ENCODE results near the gene GALNT2. TPM values are rescaled to one million over a fixed set of nuclear protein-coding genes. Genes with fewer than 3 reads are reported as not detected.

The GALNT2 gene
- polyA plus RNA-seq, 2 of the 4 experiments (the other 2 are of a cell fraction) = 66.9 to 114 TPM

- CTCF ChIA-PET = no interaction called here
- POLR2A ChIA-PET = no interaction called here
- WGBS (ENCODE audit: missing lambda C conversion rate) = 80% methylated on average over 10 of the region's 10 CpGs
- Histone ChIP-seq H3K27ac (no peak overlapping the region), H3K9me3 (no peaks in the 10 kb centered on the region), H3K4me2 (no peak overlapping the region), H3K4me1 (no peaks in the 10 kb centered on the region), H3K4me3 (no peak overlapping the region)
- FAIRE-seq = no peak
- TF ChIP-seq SREBF2 (IDR thresholded peaks at IDR 0.05) = no peak
- ATAC-seq = no peak
- no peak for DNase-seq (ENCODE audit: low read depth in 1 of 2, low spot score in 1 of 2)
These were observed 219.8 kb downstream of the GALNT2 start for GRCh38 chr1:230286890-230287269.

GRCh38 chr1:230287674-230288315 is 220.8 kb downstream of the GALNT2 start:
- Histone ChIP-seq H3K27ac (no peak overlapping the region), H3K9me3 (no peaks in the 10 kb centered on the region), H3K4me3 (no peak overlapping the region), H3K4me2 (no peak overlapping the region), H3K4me1 (no peaks in the 10 kb centered on the region)
- ChIA-PET POLR2A (no interaction called here), CTCF (interaction anchor here (0.8 to 1.8 kb wide), 3 partner anchors 15 to 42 kb away, joined by 3 to 5 read pairs (median 3); no protein-coding TSS in a partner anchor)
- DNase-seq (ENCODE audit: low read depth in 1 of 2, low spot score in 1 of 2) = no peak
- ATAC-seq = peak in 1 of 2 experiments; percentile 38; a peak in 3 of 6 replicates
- FAIRE-seq = no peak
- TF ChIP-seq HOXA7 (CRISPR knock-in tag; IDR thresholded peaks at IDR 0.05) = no peak
- no peak for TF ChIP-seq MYC (IDR thresholded peaks at IDR 0.05; ENCODE audit: borderline replicate concordance, low read length)
- TF ChIP-seq HEYL (CRISPR knock-in tag; IDR thresholded peaks at IDR 0.05) = no peak
- TF ChIP-seq NFE2L2 (conservative IDR thresholded peaks at IDR 0.05; ENCODE audit: low read length) = no peak
- TF ChIP-seq JUN (IDR thresholded peaks at IDR 0.05) = no peak
- TF ChIP-seq EP300 (IDR thresholded peaks at IDR 0.05) = no peak
- no peak for TF ChIP-seq RNF2 (IDR thresholded peaks at IDR 0.05; ENCODE audit: borderline replicate concordance, low read depth)
- no peak for TF ChIP-seq RAD21 (conservative IDR thresholded peaks at IDR 0.05 in 1 of 2, IDR thresholded peaks at IDR 0.05 in 1 of 2)
- no peak for TF ChIP-seq HES2 (IDR thresholded peaks at IDR 0.05)
- no peak for TF ChIP-seq RARB (CRISPR knock-in tag; IDR thresholded peaks at IDR 0.05)
- TF ChIP-seq GATA3 (IDR thresholded peaks at IDR 0.05; ENCODE audit: borderline replicate concordance) = no peak
- TF ChIP-seq SMC3 (IDR thresholded peaks at IDR 0.05) = no peak
- TF ChIP-seq PHF8 (IDR thresholded peaks at IDR 0.05; ENCODE audit: borderline replicate concordance, low read depth) = no peak
- TF ChIP-seq ZC3H11A (IDR thresholded peaks at IDR 0.05) = no peak
- TF ChIP-seq ZFP36 (IDR thresholded peaks at IDR 0.05; ENCODE audit: borderline replicate concordance, partially characterized antibody) = no peak
- no peak for TF ChIP-seq TFCP2L1 (CRISPR knock-in tag; IDR thresholded peaks at IDR 0.05)
- TF ChIP-seq ESRRA (IDR thresholded peaks at IDR 0.05; ENCODE audit: borderline replicate concordance, low read length) = no peak
- TF ChIP-seq FOSL2 (IDR thresholded peaks at IDR 0.05) = no peak
- TF ChIP-seq FOSL2 (CRISPR knock-in tag; IDR thresholded peaks at IDR 0.05) = no peak
- no peak for TF ChIP-seq FOSB (CRISPR knock-in tag; IDR thresholded peaks at IDR 0.05)
- 44% methylated on average over 17 of the region's 17 CpGs for WGBS (ENCODE audit: missing lambda C conversion rate)

GRCh38 chr1:230288641-230289349 is 221.8 kb downstream of the GALNT2 start:
- Histone ChIP-seq H3K9me3 (no peaks in the 10 kb centered on the region), H3K4me1 (no peaks in the 10 kb centered on the region), H3K4me3 (no peak overlapping the region), H3K27ac (no peak overlapping the region), H3K4me2 (no peak overlapping the region)
- no peak for DNase-seq (ENCODE audit: low read depth in 1 of 2, low spot score in 1 of 2)
- WGBS (ENCODE audit: missing lambda C conversion rate) = 67% methylated on average over 14 of the region's 14 CpGs
- POLR2A ChIA-PET = no interaction called here
- FAIRE-seq = no peak
- CTCF ChIA-PET = interaction anchor here (0.8 to 1.8 kb wide), 6 partner anchors 12 to 43 kb away, joined by 3 to 5 read pairs (median 3); no protein-coding TSS in a partner anchor
- ATAC-seq = peak; percentile 41 to 51
- TF ChIP-seq POLR2AphosphoS2 (conservative IDR thresholded peaks at IDR 0.05; ENCODE audit: low read length) (no peak), REST (IDR thresholded peaks at IDR 0.05) (peak; percentile 74; the same call in 1 of the 2 replicates)

Data from A549 (cell line).